ENCODE results near the gene PUSL1.

PUSL1 gene

GRCh38 chr1:1345860-1346500 is 37.6 kb downstream of the PUSL1 start:
- TF ChIP-seq CTCF (IDR thresholded peaks at IDR 0.05; ENCODE audit: insufficient read depth, low read length, poor library complexity, severe bottlenecking), result no peak
- DNase-seq (ENCODE audit: extremely low read depth, insufficient read length), result no peak
- no peaks in the 10 kb centered on the region for H3K27me3 ChIP-seq (replicated peaks; ENCODE audit: control insufficient read depth, insufficient read depth, low read length)
- peaks cover 3% of the 10 kb centered on the region; the same call in 1 of the 2 replicates for H3K36me3 ChIP-seq (ENCODE audit: control insufficient read depth, insufficient read depth, low read length)
- H3K4me3 ChIP-seq (replicated peaks; ENCODE audit: low read depth, low read length), result no peak overlapping the region

- Histone ChIP-seq H3K36me3 (ENCODE audit: control insufficient read depth, insufficient read depth, low read length) (no peaks in the 10 kb centered on the region; the same call in 1 of the 2 replicates), H3K27me3 (replicated peaks; ENCODE audit: control insufficient read depth, insufficient read depth, low read length) (no peaks in the 10 kb centered on the region), H3K4me3 (replicated peaks; ENCODE audit: low read depth, low read length) (no peak overlapping the region)
- TF ChIP-seq CTCF (IDR thresholded peaks at IDR 0.05; ENCODE audit: insufficient read depth, low read length, poor library complexity, severe bottlenecking), result no peak
- no peak for DNase-seq (ENCODE audit: extremely low read depth, insufficient read length)
These were observed 38.1 kb downstream of the PUSL1 start for GRCh38 chr1:1346501-1346890.

GRCh38 chr1:1347026-1347595 is 38.7 kb downstream of the PUSL1 start:
- Histone ChIP-seq H3K4me3 (replicated peaks; ENCODE audit: low read depth, low read length) (no peak overlapping the region), H3K36me3 (ENCODE audit: control insufficient read depth, insufficient read depth, low read length) (no peaks in the 10 kb centered on the region), H3K27me3 (replicated peaks; ENCODE audit: control insufficient read depth, insufficient read depth, low read length) (no peaks in the 10 kb centered on the region)
- DNase-seq (ENCODE audit: extremely low read depth, insufficient read length), result no peak
- TF ChIP-seq CTCF (IDR thresholded peaks at IDR 0.05; ENCODE audit: insufficient read depth, low read length, poor library complexity, severe bottlenecking), result no peak

GRCh38 chr1:1347663-1348419 is 39.4 kb downstream of the PUSL1 start:
- DNase-seq (ENCODE audit: extremely low read depth, insufficient read length), result no peak
- no peaks in the 10 kb centered on the region for H3K27me3 ChIP-seq (replicated peaks; ENCODE audit: control insufficient read depth, insufficient read depth, low read length)
- peak overlapping the region; percentile 75 for H3K4me3 ChIP-seq (replicated peaks; ENCODE audit: low read depth, low read length)
- no peaks in the 10 kb centered on the region for H3K36me3 ChIP-seq (ENCODE audit: control insufficient read depth, insufficient read depth, low read length)
- no peak for TF ChIP-seq CTCF (IDR thresholded peaks at IDR 0.05; ENCODE audit: insufficient read depth, low read length, poor library complexity, severe bottlenecking)

GRCh38 chr1:1348420-1349255 is 40.2 kb downstream of the PUSL1 start:
- H3K27me3 ChIP-seq (replicated peaks; ENCODE audit: control insufficient read depth, insufficient read depth, low read length), result no peaks in the 10 kb centered on the region; the same call in 1 of the 2 replicates
- no peak for TF ChIP-seq CTCF (IDR thresholded peaks at IDR 0.05; ENCODE audit: insufficient read depth, low read length, poor library complexity, severe bottlenecking)
- no peak for DNase-seq (ENCODE audit: extremely low read depth, insufficient read length)
- no peaks in the 10 kb centered on the region for H3K36me3 ChIP-seq (ENCODE audit: control insufficient read depth, insufficient read depth, low read length)
- peak overlapping the region; percentile 75 for H3K4me3 ChIP-seq (replicated peaks; ENCODE audit: low read depth, low read length)

All from GM06990 (cell line).